22Rv1 (cell line): ENCODE results near the gene ITPKC.
"Not testable (repeated sequence)": the region's sequence is repeated elsewhere in the genome, so short reads cannot be mapped to it uniquely, and the experiment has no call there.

Experiments
- H3K27ac ChIP-seq: fragments of 450-650 bp; 2 replicates; pipeline ENCODE4 v1.5.1; 2017
- CTCF ChIP-seq: fragments of 450-650 bp; IDR thresholded peaks from 2 replicates; pipeline ENCODE4 v1.5.1; 2017; ENCODE audit warnings: mild to moderate bottlenecking
- ZFX ChIP-seq: fragments of 450-650 bp; IDR thresholded peaks from 2 replicates; pipeline ENCODE4 v1.6.1; 2017; ENCODE audit warnings: antibody characterized with exemption, borderline replicate concordance

ITPKC gene

GRCh38 chr19:40780582-40780981, 63.7 kb downstream of the ITPKC start:
- H3K27ac ChIP-seq: no peak overlapping the region
- TF ChIP-seq ZFX: no peak
- no peak for TF ChIP-seq CTCF

- TF ChIP-seq ZFX: no peak
- no peak for TF ChIP-seq CTCF
- no peak overlapping the region for H3K27ac ChIP-seq
Observed at GRCh38 chr19:40781140-40781539, 64.2 kb downstream of the ITPKC start.

- TF ChIP-seq CTCF: no peak
- no peak for TF ChIP-seq ZFX
- H3K27ac ChIP-seq: no peak overlapping the region
Observed at GRCh38 chr19:40783711-40784110, 66.8 kb downstream of the ITPKC start.

GRCh38 chr19:40784146-40784545, 67.2 kb downstream of the ITPKC start:
- H3K27ac ChIP-seq: not testable (repeated sequence)

- no peak overlapping the region for H3K27ac ChIP-seq
- TF ChIP-seq ZFX (no peak), CTCF (no peak)
Observed at GRCh38 chr19:40785526-40785925, 68.6 kb downstream of the ITPKC start.

- no peak overlapping the region for H3K27ac ChIP-seq
- TF ChIP-seq ZFX: no peak
- TF ChIP-seq CTCF: no peak
Observed at GRCh38 chr19:40786060-40787037, 69.4 kb downstream of the ITPKC start.
